HG03139 (cell line): Measurements from ENCODE around the gene ZBTB40.

Experiments
- ATAC-seq: cut with Tn5 transposase; IDR thresholded peaks from one replicate; pipeline ENCODE4 v1.9.1; 2021; ENCODE audit not compliant: unreplicated experiment

Gene ZBTB40

DNA sequence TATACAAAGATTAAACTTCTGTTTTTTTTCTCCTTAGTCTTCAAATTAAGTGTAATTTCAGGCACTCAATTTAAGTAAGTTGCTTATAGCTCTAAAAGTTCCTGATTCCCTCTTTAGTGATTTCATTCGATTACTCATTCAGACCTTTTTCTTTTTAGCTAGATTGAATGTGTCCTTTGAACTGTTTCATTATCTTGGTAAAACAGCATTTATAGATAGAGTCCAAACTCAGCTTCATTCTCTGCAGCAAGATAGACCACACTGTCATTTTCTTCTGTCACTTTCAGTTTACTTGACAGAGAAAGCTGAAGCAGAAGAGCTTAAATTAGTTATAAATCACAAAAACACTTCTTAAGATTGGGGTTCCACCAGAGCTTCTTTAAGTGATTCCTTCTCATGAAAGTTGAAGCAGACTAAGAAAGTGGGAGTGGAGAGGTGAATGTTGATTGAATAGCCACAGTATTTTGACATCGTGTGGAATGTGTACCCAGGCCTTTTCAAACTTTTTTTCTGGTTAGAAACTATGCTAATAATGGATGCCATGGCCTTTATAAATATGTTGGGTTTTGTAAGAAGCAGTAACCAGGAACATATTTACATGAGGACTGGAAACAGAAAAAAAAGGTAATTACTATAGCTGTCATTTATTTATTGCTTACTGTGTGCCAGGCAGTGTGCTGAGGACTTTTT lies 52.2 kb downstream of the ZBTB40 start:
- no peak for ATAC-seq

DNA sequence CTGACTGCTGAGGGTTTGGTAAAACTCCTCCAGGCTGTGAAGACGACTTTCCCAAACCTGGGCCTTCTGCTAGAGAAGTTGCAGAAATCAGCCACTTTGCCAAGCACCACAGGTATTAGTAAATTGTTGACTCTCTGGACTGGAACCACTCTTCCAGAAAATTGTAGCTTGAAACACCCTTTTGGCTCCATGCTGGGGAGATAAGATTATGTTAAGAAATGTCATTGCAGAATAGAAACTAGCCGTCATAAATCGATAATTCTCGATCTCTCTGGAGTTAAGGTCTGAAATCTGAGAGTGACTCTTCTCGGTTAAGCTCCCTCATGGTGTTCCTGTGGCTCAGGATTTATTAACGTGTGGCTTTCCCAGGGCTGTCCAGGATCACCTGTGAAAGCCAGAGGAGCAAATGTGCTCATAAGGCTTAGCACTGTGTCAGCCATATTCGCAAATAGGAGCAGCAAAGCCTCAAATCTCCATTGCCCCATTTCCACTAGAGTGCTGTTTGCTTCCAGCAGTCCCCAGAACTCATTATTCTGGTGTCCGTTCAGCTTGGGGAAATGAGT lies 54.6 kb downstream of the ZBTB40 start:
- ATAC-seq, result no peak

DNA sequence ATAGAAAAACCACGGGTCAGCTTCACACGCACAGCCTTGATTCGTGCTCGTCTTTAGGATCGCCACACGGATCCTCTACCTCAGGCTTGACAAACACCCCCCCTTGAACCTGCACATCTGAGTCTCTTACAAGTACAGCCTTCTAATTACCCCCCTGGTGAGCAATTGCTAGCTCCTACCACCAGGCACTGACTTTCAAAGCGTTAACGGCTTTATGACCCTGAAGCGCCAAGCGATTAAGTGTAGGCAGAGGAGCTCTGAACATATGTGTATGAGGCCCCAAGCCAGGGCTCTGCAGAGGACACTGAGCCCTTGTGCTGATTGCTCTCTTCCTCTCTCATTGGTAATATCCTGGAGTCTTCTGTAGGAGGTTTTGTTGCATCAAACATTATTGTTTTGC lies 55.9 kb downstream of the ZBTB40 start:
- ATAC-seq, result no peak

DNA sequence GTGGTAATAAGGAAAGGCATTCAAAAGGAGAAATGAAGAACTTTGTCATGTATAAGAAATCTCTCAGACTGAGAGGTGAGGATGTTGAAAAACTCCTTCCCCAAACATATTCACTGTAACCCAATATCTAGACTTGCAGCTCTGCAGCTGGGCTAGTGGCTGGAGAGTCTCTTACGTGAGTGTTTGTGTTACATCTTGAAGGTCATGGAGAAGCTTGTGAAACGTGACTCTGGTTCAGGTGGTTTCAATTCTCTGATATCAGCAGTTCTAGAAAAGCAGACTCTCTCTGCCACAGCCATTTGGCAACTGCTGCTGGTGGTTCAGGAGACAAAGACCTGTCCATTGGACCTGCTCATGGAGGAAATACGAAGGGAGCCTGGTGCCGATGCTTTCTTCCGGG lies 56.7 kb downstream of the ZBTB40 start:
- ATAC-seq, result no peak

DNA sequence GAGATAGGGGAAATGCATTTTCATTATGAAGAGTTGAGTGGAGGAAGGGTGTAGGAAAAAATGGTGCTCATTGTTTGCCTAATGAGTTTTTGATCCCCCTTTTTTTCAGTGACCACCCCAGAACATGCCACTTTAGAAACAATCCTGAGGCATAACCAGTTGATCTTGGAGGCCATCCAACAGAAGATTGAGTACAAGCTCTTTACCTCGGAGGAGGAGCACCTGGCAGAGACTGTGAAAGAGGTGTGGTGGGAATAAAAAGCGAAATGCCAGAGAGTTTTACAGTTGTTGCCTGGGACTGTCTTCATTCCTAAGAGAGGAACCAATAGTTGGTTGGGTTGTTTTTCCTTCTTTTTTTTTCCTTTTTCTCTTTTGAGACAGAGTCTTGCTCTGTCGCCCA lies 57.3 kb downstream of the ZBTB40 start:
- no peak for ATAC-seq

DNA sequence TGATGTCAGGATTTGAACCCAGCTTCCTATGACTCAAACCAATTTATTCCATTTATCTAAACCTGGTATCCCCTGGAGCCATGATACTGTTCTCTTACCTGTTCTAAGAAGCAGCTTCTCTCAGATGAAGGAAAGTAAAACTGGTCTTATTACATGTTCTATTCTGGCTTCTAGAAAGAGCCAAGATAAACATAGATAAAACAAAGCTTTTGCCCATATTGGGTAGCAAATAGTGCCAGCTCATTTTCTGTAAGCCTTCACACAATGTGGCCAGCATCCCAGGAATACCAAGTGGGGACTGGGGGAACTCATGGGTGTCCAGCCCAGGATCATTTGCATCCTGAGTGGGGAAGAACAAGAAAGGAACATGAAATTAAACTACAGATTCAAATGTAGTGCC lies 58.2 kb downstream of the ZBTB40 start:
- no peak for ATAC-seq

DNA sequence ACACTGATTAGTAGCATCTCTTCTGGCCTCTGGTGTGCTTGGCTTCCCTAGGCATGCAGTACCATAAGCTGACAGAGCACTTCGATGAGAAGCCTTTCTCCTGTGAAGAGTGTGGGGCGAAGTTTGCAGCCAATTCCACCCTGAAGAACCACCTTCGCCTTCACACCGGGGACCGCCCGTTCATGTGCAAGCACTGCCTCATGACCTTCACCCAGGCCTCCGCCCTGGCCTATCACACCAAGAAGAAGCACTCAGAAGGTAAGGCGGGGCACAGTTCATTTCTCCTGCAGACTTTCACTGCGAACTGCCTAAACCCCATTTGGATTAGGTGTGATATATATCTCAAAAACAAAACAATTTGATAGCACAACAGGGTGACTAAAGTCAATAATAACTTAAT lies 61.2 kb downstream of the ZBTB40 start:
- ATAC-seq, result no peak

DNA sequence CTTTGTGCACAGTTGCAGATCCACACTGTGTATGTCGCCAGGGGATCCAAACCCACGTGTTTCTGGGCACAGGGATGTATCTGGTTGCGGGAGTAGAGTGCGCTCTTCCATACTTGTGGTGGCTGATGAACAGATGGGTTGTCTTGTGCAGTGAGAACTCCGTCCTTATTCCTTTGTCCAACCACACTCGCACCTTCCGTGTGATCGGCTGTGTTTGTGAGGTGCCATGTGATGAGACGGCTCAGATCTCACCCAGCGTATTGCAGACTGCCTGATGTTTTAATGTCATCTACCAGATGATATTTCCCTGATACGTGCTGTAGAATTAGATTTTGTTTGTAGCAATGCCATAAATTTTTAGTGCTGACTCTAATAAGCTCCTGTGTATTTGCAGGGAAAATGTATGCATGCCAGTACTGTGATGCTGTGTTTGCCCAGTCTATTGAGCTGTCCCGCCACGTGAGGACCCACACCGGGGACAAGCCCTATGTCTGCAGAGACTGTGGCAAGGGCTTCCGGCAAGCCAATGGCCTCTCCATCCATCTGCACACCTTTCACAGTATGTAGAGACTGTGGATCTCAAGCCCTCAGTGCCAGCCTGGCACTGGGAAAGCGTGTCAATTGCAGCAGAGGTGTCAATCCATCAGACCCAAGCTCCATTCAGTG lies 65.4 kb downstream of the ZBTB40 start:
- ATAC-seq, result no peak

DNA sequence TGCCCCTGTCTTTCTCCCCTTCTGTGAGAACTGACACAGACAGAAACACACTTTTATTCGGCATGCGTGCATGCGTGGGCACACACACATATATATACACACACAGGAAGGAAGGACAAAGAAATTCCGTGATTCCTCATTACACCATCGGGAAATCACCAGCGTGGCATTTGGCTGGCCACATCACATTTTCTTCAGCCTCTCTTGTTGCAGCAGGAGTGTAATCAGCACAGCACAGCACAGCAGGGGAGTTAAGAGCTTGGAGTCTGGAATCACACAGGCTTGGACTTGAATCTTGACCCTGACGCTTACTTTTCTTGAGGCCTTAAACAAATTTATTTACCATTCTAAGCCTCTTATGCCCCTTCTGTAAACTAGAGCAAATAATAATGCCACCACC lies 66.3 kb downstream of the ZBTB40 start:
- ATAC-seq, result no peak

DNA sequence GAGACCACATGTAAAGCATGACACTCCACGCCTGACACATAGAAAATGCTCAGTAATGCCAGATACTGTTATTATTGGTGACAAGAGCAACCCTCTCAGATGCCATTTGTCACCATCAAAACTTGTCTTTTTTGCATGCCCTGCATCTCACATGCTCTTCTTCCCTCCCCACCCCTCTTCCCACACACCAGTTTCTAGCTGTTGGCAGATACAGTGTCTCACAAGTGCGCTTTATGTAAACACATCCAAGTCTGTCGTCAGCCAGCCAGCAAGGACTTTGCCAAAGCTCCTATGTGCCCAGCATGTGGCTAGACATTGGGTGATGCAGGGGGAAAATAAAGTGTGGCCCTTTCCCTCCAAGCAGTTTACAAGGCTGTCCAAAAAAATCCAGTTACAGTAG lies 66.7 kb downstream of the ZBTB40 start:
- no peak for ATAC-seq

DNA sequence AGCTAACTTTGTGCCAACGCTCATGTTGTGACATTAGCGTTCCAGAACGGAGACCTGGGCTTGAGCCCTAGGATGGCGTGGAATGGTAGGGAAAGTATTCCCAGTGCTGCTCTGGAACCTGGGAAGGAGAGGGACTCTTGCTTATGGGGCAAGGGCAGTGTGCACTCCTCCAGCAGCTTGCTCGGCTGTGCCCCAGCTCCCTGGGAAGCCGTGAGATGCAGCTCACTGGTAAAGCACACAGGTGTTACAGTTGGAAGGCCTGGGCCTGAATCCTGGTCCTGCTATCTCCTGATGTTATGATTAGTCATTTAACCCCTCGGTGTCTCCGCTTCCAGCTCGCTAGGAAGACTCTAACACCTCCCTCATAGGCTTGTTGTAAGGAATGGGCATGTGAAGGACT lies 69.2 kb downstream of the ZBTB40 start:
- no peak for ATAC-seq

DNA sequence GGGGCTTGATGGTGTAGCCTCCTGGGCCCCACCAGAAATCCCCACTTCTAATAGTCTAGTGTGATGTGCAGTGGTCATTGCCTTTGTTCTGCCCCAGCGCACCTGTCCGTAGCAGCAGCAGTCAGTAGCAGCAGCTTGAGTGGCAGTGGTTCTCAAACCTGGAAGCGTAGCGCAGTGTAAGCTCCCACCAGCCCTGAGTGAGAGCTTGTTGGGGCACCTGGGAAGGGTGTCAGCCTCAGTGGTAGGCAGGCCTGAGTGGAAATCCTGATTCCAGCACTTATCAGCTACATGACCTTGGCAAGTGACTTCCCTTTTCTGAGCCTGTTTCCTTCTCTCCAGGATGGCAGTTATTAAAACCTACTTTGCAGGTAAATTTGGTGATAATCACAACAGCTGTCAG lies 70.0 kb downstream of the ZBTB40 start:
- no peak for ATAC-seq

DNA sequence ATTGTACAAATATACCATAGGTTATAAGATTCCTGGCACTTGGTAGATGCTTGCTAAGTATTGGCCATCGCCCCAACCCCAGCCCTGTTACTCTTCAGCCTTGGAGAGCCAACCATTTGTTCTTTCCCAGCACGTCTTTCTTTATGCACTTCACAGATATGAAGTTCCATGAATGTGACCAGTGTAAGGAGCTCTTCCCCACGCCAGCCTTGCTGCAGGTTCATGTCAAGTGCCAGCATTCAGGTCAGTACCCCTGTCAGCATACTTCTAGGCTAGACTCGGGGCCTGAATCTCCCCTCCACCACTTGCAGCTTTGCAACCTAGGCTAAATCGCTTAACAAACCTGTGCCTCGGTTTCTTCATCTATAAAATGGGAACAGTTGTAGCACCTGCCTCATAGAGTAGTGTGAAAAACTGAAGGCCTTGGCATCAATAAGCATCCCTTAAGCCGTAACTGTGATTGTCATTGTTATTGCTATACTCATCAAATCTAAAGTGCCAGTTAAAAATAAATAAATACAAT lies 70.6 kb downstream of the ZBTB40 start:
- no peak for ATAC-seq

DNA sequence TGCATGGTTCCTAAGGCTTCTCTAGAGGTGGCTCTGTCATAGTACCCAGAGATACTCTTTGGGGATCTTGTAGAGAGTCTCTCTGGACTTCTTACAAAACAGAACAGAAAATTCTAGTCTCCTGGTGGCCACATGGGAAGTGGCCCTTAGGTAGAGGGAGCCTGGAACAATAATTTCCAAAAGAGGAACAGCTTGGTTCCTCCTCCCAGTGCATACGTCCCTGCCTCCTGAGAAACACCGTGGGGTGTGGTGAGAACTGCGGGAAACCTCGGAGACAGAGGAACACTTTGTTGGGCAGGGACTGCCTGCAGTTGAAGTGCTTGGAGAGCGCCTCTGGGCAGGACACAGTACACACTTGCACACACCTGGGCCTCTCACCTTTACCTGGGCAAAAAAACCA lies 72.8 kb downstream of the ZBTB40 start:
- no peak for ATAC-seq

DNA sequence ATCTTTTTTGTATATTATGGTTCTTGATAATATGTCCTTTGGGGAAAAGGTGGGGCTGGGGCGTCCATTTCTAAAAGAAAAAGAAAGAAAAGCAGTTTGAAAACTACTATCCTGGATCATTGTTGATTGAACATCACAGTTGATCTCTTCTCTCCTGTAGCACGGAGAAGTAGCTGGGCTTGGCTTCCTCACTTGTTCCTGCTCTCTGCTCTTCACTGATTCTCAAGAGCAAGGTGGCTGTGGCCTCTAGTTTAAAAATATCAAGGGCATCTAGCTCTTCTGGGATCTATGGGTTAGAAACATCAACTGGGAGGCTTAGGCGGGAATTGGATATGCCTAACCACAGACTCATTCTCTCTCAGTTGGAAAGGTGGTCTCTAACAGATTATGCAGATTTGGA lies 73.6 kb downstream of the ZBTB40 start:
- ATAC-seq, result no peak

DNA sequence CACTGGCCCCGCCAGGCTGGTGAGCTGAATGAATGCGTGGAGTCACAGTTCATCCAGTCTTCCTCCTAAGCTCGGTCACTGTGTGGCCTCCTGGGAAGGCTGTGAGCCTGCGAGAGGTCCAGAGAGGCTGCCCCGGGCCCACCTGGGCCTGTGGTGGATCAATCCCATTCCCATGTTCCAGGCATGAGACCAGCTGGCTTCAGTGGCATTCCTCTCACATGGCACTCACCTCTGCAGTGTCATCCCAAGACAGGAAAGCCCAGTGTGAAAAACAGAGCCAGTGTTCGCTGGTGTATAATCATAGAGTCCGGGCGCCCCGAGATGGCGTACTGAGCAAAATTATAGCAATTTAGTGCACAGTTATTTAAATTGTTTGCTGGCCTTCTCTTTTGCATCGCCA lies 74.0 kb downstream of the ZBTB40 start:
- no peak for ATAC-seq

DNA sequence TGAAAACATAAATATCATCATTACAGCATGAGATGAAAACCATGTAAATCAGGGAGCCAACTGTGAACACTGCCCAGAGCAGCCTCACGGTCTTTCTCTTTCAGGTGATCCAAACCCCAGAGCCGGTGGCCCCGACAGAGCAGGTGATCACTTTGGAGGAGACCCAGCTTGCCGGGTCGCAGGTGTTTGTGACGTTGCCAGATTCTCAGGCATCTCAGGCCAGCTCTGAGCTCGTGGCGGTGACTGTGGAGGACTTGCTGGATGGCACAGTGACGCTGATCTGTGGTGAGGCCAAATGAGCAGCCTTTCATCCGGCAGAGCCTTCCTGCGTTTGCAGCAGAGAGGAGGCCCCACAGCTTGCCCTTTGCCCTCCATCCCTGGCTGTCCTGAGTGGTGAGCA lies 74.4 kb downstream of the ZBTB40 start:
- ATAC-seq, result no peak

DNA sequence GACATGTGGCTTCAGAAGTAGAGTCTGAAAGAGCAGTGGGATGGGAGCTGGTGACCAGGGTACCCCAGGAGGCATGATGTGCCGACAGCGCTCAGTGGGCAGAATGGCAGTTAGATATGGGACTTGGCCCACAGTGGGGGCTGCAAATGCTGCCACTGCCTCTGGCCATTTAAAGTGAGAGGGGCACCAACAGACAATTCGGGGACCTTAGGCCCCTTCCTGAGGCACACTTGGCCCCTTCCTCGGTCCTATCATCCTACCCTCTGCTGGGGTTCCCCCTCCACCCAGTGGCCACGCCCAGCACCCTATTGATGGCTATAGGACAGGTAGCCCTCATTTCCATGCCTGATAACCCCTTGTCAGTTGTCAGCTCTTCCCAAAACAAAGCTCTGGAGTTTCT lies 75.0 kb downstream of the ZBTB40 start:
- ATAC-seq, result no peak

DNA sequence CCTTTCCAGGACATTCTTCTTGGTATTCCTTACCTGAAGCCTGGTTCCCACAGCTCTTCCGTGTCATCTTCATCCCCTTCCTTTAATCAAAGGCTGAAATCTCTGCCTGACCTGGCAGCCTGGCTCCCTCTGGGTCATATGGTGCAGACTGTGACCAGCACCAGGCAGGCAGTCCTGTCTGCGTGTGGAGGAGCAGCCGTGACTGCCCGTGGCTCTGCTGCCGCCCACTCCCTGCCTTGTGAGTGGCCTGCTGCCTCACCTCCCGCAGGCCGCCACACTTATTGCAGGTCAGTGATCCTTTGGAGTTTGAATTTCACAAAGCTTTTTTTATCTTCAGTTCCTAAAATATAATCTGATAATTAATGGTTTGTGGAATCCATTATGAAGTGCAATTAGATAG lies 75.5 kb downstream of the ZBTB40 start:
- no peak for ATAC-seq

DNA sequence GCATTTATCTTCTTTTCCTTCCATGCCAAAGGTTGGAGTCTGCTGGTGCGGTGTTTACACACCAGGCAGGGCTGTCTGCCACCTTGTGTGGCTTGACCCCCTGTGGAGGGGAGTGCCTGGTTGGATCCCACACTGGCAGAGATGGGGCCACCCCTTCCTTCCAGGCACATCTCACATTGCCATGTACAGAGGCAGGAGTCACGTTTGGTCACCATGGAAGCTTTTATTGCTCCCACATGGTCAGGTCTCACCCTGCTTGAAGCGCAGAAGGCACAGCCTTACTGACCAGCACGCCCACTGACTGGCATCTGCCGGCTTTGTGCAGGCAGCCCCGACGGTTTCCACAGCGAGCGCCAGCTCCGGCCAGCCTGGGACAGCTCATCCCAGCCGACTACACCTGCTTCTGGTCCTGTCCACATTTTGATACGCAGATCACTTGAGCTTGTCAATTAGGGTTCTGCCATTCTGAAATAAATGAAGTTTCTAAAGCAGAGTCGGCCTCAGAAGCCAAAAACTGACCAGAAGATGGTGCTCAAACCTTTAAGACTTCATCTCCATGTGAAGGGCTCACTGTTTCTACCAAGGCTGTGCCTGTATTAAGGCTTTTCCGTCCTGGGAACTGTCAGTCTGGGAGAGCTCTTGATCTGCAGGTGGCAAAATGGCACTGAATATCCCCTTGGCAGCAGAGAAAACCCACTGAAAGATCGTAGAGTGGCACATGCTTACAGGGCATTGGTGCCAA lies 76.1 kb downstream of the ZBTB40 start:
- ATAC-seq, result no peak

DNA sequence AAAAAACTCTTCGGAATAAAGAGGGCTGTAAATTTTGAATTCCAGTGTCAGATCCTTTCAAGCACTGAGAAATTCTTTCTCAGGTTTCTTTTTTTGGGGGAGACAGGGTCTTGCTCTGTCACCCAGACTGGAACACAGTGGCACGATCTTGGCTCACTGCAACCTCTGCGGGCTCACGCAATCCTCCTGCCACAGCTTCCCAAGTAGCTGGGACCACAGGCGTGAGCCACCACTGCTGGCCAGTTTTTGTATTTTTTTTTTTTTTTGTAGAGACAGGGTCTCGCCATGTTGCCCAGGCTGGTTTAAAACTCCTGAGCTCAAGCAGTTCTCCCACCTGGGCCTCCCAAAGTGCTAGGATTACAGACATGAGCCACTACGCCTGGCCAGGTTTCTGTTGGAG lies 76.8 kb downstream of the ZBTB40 start:
- ATAC-seq, result no peak
